ENCODE data around the gene CDK6.

DNA sequence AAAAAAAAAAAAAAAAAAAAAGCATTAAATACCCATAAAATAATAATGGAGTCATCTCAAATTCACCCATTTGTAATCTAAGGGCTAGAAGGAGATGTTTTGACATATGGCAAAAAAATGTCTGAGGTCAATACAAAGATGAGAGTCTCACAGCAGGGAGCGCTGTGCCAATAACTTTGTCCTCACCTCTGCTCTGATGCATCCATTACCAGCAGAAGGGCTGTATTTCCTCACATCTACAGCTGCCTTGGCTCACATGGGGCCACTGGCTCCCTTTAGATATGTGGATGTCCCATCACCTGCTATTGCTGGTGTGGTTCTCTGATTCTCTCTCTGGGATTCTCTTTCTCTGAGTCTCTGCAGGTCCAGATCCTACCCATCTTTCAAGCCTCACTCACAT lies 155.9 kb downstream of the CDK6 start:
- no peak for TF ChIP-seq SP1 (IDR thresholded peaks at IDR 0.05)
- TF ChIP-seq, protein P1, sequence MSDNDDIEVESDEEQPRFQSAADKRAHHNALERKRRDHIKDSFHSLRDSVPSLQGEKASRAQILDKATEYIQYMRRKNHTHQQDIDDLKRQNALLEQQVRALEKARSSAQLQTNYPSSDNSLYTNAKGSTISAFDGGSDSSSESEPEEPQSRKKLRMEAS (IDR thresholded peaks at IDR 0.05) = no peak
- TF ChIP-seq, protein P2, sequence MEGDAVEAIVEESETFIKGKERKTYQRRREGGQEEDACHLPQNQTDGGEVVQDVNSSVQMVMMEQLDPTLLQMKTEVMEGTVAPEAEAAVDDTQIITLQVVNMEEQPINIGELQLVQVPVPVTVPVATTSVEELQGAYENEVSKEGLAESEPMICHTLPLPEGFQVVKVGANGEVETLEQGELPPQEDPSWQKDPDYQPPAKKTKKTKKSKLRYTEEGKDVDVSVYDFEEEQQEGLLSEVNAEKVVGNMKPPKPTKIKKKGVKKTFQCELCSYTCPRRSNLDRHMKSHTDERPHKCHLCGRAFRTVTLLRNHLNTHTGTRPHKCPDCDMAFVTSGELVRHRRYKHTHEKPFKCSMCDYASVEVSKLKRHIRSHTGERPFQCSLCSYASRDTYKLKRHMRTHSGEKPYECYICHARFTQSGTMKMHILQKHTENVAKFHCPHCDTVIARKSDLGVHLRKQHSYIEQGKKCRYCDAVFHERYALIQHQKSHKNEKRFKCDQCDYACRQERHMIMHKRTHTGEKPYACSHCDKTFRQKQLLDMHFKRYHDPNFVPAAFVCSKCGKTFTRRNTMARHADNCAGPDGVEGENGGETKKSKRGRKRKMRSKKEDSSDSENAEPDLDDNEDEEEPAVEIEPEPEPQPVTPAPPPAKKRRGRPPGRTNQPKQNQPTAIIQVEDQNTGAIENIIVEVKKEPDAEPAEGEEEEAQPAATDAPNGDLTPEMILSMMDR (IDR thresholded peaks at IDR 0.05; ENCODE audit: low read depth, low read length, missing input control) = no peak
- no peak for TF ChIP-seq GABPA (IDR thresholded peaks at IDR 0.05 in 1 of 2, conservative IDR thresholded peaks at IDR 0.05 in 1 of 2)

All from liver (tissue), 3 donors.